ENCODE measurements around the gene NCL. TPM values are rescaled to one million over a fixed set of nuclear protein-coding genes. Genes with fewer than 3 reads are reported as not detected.

The NCL gene
- total and polyA plus RNA-seq, 4 donors, result 83.1 to 139 (median 107) TPM

GRCh38 chr2:231421051-231421580 lies 43.2 kb downstream of the NCL start:
- WGBS, result 91% methylated on average over 9 of the region's 9 CpGs
- Histone ChIP-seq H3K27me3 (ENCODE audit: control insufficient read depth in 4 of 4, insufficient read depth in 4 of 4, low read length in 3 of 4) (no peaks in the 10 kb centered on the region), H3K9me3 (ENCODE audit: control insufficient read depth in 4 of 4, low read length in 3 of 4) (no peaks in the 10 kb centered on the region), H3K4me3 (ENCODE audit: low read depth in 1 of 3, low read length in 3 of 3) (no peak overlapping the region), H3K9ac (ENCODE audit: low read depth in 1 of 2, low read length in 2 of 2) (no peak overlapping the region), H3K4me1 (ENCODE audit: control insufficient read depth in 4 of 4, insufficient read depth in 4 of 4, low read length in 3 of 4) (no peaks in the 10 kb centered on the region), H3K36me3 (ENCODE audit: control insufficient read depth in 4 of 4, insufficient read depth in 3 of 4, low read depth in 1 of 4, low read length in 3 of 4) (no peaks in the 10 kb centered on the region), H3K27ac (ENCODE audit: low read depth in 1 of 2, low read length in 2 of 2) (no peak overlapping the region)
- TF ChIP-seq, protein P1, sequence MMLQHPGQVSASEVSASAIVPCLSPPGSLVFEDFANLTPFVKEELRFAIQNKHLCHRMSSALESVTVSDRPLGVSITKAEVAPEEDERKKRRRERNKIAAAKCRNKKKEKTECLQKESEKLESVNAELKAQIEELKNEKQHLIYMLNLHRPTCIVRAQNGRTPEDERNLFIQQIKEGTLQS (IDR thresholded peaks at IDR 0.05), result no peak
- TF ChIP-seq SP1 (IDR thresholded peaks at IDR 0.05) (no peak), FOXA1 (IDR thresholded peaks at IDR 0.05) (no peak), NR2F2 (IDR thresholded peaks at IDR 0.05) (no peak), HNF4G (IDR thresholded peaks at IDR 0.05) (no peak), FOXA2 (IDR thresholded peaks at IDR 0.05) (no peak), TAF1 (conservative IDR thresholded peaks at IDR 0.05) (no peak), JUND (IDR thresholded peaks at IDR 0.05) (no peak), ZBTB33 (IDR thresholded peaks at IDR 0.05) (no peak), RXRA (IDR thresholded peaks at IDR 0.05) (no peak), GABPA (IDR thresholded peaks at IDR 0.05 in 1 of 2, conservative IDR thresholded peaks at IDR 0.05 in 1 of 2) (no peak), YY1 (IDR thresholded peaks at IDR 0.05) (no peak), HNF4A (conservative IDR thresholded peaks at IDR 0.05) (no peak), RAD21 (IDR thresholded peaks at IDR 0.05) (no peak), REST (IDR thresholded peaks at IDR 0.05) (no peak), EGR1 (IDR thresholded peaks at IDR 0.05; ENCODE audit: low read depth in 2 of 2) (no peak)
- TF ChIP-seq, protein P2, sequence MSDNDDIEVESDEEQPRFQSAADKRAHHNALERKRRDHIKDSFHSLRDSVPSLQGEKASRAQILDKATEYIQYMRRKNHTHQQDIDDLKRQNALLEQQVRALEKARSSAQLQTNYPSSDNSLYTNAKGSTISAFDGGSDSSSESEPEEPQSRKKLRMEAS (IDR thresholded peaks at IDR 0.05), result no peak
- TF ChIP-seq, protein P3, sequence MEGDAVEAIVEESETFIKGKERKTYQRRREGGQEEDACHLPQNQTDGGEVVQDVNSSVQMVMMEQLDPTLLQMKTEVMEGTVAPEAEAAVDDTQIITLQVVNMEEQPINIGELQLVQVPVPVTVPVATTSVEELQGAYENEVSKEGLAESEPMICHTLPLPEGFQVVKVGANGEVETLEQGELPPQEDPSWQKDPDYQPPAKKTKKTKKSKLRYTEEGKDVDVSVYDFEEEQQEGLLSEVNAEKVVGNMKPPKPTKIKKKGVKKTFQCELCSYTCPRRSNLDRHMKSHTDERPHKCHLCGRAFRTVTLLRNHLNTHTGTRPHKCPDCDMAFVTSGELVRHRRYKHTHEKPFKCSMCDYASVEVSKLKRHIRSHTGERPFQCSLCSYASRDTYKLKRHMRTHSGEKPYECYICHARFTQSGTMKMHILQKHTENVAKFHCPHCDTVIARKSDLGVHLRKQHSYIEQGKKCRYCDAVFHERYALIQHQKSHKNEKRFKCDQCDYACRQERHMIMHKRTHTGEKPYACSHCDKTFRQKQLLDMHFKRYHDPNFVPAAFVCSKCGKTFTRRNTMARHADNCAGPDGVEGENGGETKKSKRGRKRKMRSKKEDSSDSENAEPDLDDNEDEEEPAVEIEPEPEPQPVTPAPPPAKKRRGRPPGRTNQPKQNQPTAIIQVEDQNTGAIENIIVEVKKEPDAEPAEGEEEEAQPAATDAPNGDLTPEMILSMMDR (IDR thresholded peaks at IDR 0.05; ENCODE audit: low read depth, low read length, missing input control), result no peak
- DNase-seq (ENCODE audit: low spot score), result no peak

All from liver (tissue), 9 donors.